Thoracic aorta (tissue), 2 donors: ENCODE results near the gene REEP3. TPM values are rescaled to one million over a fixed set of nuclear protein-coding genes. Genes with fewer than 3 reads are reported as not detected.

Source experiments
- ATAC-seq: fragments of 150-250 bp; one replicate; pipeline ENCODE4 v1.8.0; 2017; ENCODE audit warnings: low read depth; ENCODE audit not compliant: insufficient number of reproducible peaks, low FRiP score
- DNase-seq: peaks from one replicate; pipeline ENCODE4 v3.0.0-alpha.2; 2020; ENCODE audit warnings: low spot score
- H3K27ac ChIP-seq, 2 donors: fragments of 200-600 bp; sonication (generic); 1 replicate in 1 of 2; 2 replicates in 1 of 2; pipeline ENCODE4 v1.5.1; 2016; ENCODE audit warnings: mild to moderate bottlenecking in 2 of 2, moderate library complexity in 2 of 2
- H3K27me3 ChIP-seq: fragments of 200-600 bp; sonication (generic); replicated peaks from 2 replicates; pipeline ENCODE4 v1.6.0; 2016; ENCODE audit warnings: mild to moderate bottlenecking; ENCODE audit not compliant: insufficient read depth
- H3K36me3 ChIP-seq: fragments of 200-600 bp; sonication (generic); one replicate; pipeline ENCODE4 v1.5.1; 2016
- H3K4me1 ChIP-seq, 2 donors: fragments of 200-600 bp; sonication (generic); 1 replicate in 1 of 2; 2 replicates in 1 of 2; pipeline versions ENCODE4 v1.5.1 to v1.6.0; 2016; ENCODE audit warnings: low read depth in 2 of 2, mild to moderate bottlenecking in 1 of 2; ENCODE audit not compliant: control insufficient read depth in 1 of 2
- H3K4me3 ChIP-seq: fragments of 200-600 bp; sonication (generic); 2 replicates; pipeline ENCODE4 v1.5.1; 2016; ENCODE audit warnings: mild to moderate bottlenecking
- H3K9me3 ChIP-seq: fragments of 200-600 bp; sonication (generic); 2 replicates; pipeline ENCODE4 v1.5.1; 2016
- CTCF ChIP-seq: fragments of 200-600 bp; sonication (generic); IDR thresholded peaks from one replicate; pipeline ENCODE4 v1.5.1; 2019; ENCODE audit warnings: antibody characterized with exemption
- total RNA-seq, 2 donors: library from RNA; depleted of rRNA; stranded (reverse); fragments of >200 nt; gene quantifications; one replicate each; pipeline versions ENCODE4 v1.1.0 to v1.2.3, GENCODE V29; 2016

Gene REEP3
- total RNA-seq, 2 donors from 2014 or later = 75.0 to 91.6 TPM

- Histone ChIP-seq H3K4me1 (peaks cover 19 to 45% of the 10 kb centered on the region in 2 donors), H3K36me3 (no peaks in the 10 kb centered on the region), H3K9me3 (no peaks in the 10 kb centered on the region), H3K4me3 (no peak overlapping the region), H3K27ac (no peak overlapping the region), H3K27me3 (no peaks in the 10 kb centered on the region)
- ATAC-seq = no peak
- no peak for DNase-seq
- no peak for TF ChIP-seq CTCF
These were observed 34.1 kb downstream of the REEP3 start for GRCh38 chr10:63555330-63555729.

- TF ChIP-seq CTCF = no peak
- H3K27me3 ChIP-seq = no peaks in the 10 kb centered on the region
- H3K4me1 ChIP-seq = peaks cover 17 to 36% of the 10 kb centered on the region in 2 donors
- ATAC-seq (no peak), DNase-seq (no peak)
- H3K36me3 ChIP-seq = no peaks in the 10 kb centered on the region
- H3K4me3 ChIP-seq = no peak overlapping the region
- H3K9me3 ChIP-seq = no peaks in the 10 kb centered on the region
- no peak overlapping the region for H3K27ac ChIP-seq
These were observed 37.1 kb downstream of the REEP3 start for GRCh38 chr10:63558132-63558784.

- Histone ChIP-seq H3K36me3 (no peaks in the 10 kb centered on the region), H3K4me1 (peaks cover 4 to 14% of the 10 kb centered on the region in 2 donors), H3K4me3 (no peak overlapping the region), H3K27ac (no peak overlapping the region), H3K9me3 (no peaks in the 10 kb centered on the region), H3K27me3 (no peaks in the 10 kb centered on the region)
- DNase-seq (no peak), ATAC-seq (no peak)
- no peak for TF ChIP-seq CTCF
These were observed 40.1 kb downstream of the REEP3 start for GRCh38 chr10:63561341-63561740.

- TF ChIP-seq CTCF = no peak
- DNase-seq (no peak), ATAC-seq (no peak)
- Histone ChIP-seq H3K36me3 (no peaks in the 10 kb centered on the region), H3K27ac (no peak overlapping the region), H3K9me3 (no peaks in the 10 kb centered on the region), H3K27me3 (no peaks in the 10 kb centered on the region), H3K4me3 (no peak overlapping the region), H3K4me1 (peaks cover 3 to 12% of the 10 kb centered on the region in 2 donors)
These were observed 41.2 kb downstream of the REEP3 start for GRCh38 chr10:63562391-63562790.

- Histone ChIP-seq H3K4me1 (peaks cover 0 to 10% of the 10 kb centered on the region in 2 donors), H3K36me3 (no peaks in the 10 kb centered on the region), H3K27me3 (no peaks in the 10 kb centered on the region), H3K27ac (no peak overlapping the region), H3K9me3 (no peaks in the 10 kb centered on the region), H3K4me3 (no peak overlapping the region)
- TF ChIP-seq CTCF = no peak
- ATAC-seq (no peak), DNase-seq (no peak)
These were observed 41.7 kb downstream of the REEP3 start for GRCh38 chr10:63562857-63563256.
